ENCODE measurements around the gene ACSL1.

The ACSL1 gene

GRCh38 chr4:184804621-184805020, 21.1 kb downstream of the ACSL1 start:
- Histone ChIP-seq H3K27me3 (ENCODE audit: control insufficient read depth, insufficient read depth, low read length) (no peaks in the 10 kb centered on the region), H3K9me3 (ENCODE audit: control insufficient read depth, insufficient read depth, low read length) (no peaks in the 10 kb centered on the region), H3K4me3 (ENCODE audit: low read length) (no peak overlapping the region), H3K27ac (ENCODE audit: low read length) (no peak overlapping the region), H3K4me1 (ENCODE audit: control insufficient read depth, insufficient read depth, low read length) (peaks cover 4% of the 10 kb centered on the region; the same call in 1 of the 2 replicates), H3K36me3 (ENCODE audit: control insufficient read depth, insufficient read depth, low read length) (no peaks in the 10 kb centered on the region)
- WGBS (ENCODE audit: insufficient coverage, insufficient read length) = no CpG with 5 or more reads among the region's 5 CpGs
- no peak for DNase-seq (ENCODE audit: low read depth, low spot score)

GRCh38 chr4:184803874-184804273, 21.9 kb downstream of the ACSL1 start:
- no peaks in the 10 kb centered on the region for H3K9me3 ChIP-seq (ENCODE audit: control insufficient read depth, insufficient read depth, low read length)
- no peaks in the 10 kb centered on the region for H3K36me3 ChIP-seq (ENCODE audit: control insufficient read depth, insufficient read depth, low read length)
- H3K27me3 ChIP-seq (ENCODE audit: control insufficient read depth, insufficient read depth, low read length) = no peaks in the 10 kb centered on the region
- no peak overlapping the region for H3K4me3 ChIP-seq (ENCODE audit: low read length)
- H3K4me1 ChIP-seq (ENCODE audit: control insufficient read depth, insufficient read depth, low read length) = peaks cover 4% of the 10 kb centered on the region; the same call in 1 of the 2 replicates
- 100% methylated on average over 3 of the region's 4 CpGs for WGBS (ENCODE audit: insufficient coverage, insufficient read length)
- no peak overlapping the region for H3K27ac ChIP-seq (ENCODE audit: low read length)
- no peak for DNase-seq (ENCODE audit: low read depth, low spot score)

- DNase-seq (ENCODE audit: low read depth, low spot score) = no peak
- Histone ChIP-seq H3K27ac (ENCODE audit: low read length) (no peak overlapping the region), H3K36me3 (ENCODE audit: control insufficient read depth, insufficient read depth, low read length) (no peaks in the 10 kb centered on the region; the same call in 1 of the 2 replicates), H3K27me3 (ENCODE audit: control insufficient read depth, insufficient read depth, low read length) (no peaks in the 10 kb centered on the region), H3K4me3 (ENCODE audit: low read length) (no peak overlapping the region), H3K4me1 (ENCODE audit: control insufficient read depth, insufficient read depth, low read length) (peaks cover 4% of the 10 kb centered on the region; the same call in 1 of the 2 replicates), H3K9me3 (ENCODE audit: control insufficient read depth, insufficient read depth, low read length) (no peaks in the 10 kb centered on the region)
- no CpG with 5 or more reads among the region's 16 CpGs for WGBS (ENCODE audit: insufficient coverage, insufficient read length)
These were observed 22.6 kb downstream of the ACSL1 start for GRCh38 chr4:184803133-184803532.

GRCh38 chr4:184802697-184803015, 23.1 kb downstream of the ACSL1 start:
- no peak overlapping the region for H3K27ac ChIP-seq (ENCODE audit: low read length)
- no CpG with 5 or more reads among the region's 9 CpGs for WGBS (ENCODE audit: insufficient coverage, insufficient read length)

GRCh38 chr4:184801781-184802696, 23.7 kb downstream of the ACSL1 start:
- no peaks in the 10 kb centered on the region for H3K9me3 ChIP-seq (ENCODE audit: control insufficient read depth, insufficient read depth, low read length)
- H3K36me3 ChIP-seq (ENCODE audit: control insufficient read depth, insufficient read depth, low read length) = no peaks in the 10 kb centered on the region; the same call in 1 of the 2 replicates
- WGBS (ENCODE audit: insufficient coverage, insufficient read length) = no CpG with 5 or more reads among the region's 10 CpGs
- H3K27ac ChIP-seq (ENCODE audit: low read length) = no peak overlapping the region
- H3K27me3 ChIP-seq (ENCODE audit: control insufficient read depth, insufficient read depth, low read length) = no peaks in the 10 kb centered on the region
- no peak overlapping the region for H3K4me3 ChIP-seq (ENCODE audit: low read length)
- peaks cover 2% of the 10 kb centered on the region; the same call in 1 of the 2 replicates for H3K4me1 ChIP-seq (ENCODE audit: control insufficient read depth, insufficient read depth, low read length)
- no peak for DNase-seq (ENCODE audit: low read depth, low spot score)

More at GRCh38 chr4:184802697-184803015, 23.1 kb downstream of the ACSL1 start:
- no peak overlapping the region for H3K4me3 ChIP-seq (ENCODE audit: low read length)
- H3K36me3 ChIP-seq (ENCODE audit: control insufficient read depth, insufficient read depth, low read length) = no peaks in the 10 kb centered on the region; the same call in 1 of the 2 replicates
- no peaks in the 10 kb centered on the region for H3K27me3 ChIP-seq (ENCODE audit: control insufficient read depth, insufficient read depth, low read length)
- peaks cover 2% of the 10 kb centered on the region; the same call in 1 of the 2 replicates for H3K4me1 ChIP-seq (ENCODE audit: control insufficient read depth, insufficient read depth, low read length)
- no peaks in the 10 kb centered on the region for H3K9me3 ChIP-seq (ENCODE audit: control insufficient read depth, insufficient read depth, low read length)
- no peak for DNase-seq (ENCODE audit: low read depth, low spot score)

- Histone ChIP-seq H3K9me3 (ENCODE audit: control insufficient read depth, insufficient read depth, low read length) (no peaks in the 10 kb centered on the region), H3K4me1 (ENCODE audit: control insufficient read depth, insufficient read depth, low read length) (no peaks in the 10 kb centered on the region), H3K27me3 (ENCODE audit: control insufficient read depth, insufficient read depth, low read length) (no peaks in the 10 kb centered on the region), H3K4me3 (ENCODE audit: low read length) (no peak overlapping the region), H3K27ac (ENCODE audit: low read length) (no peak overlapping the region), H3K36me3 (ENCODE audit: control insufficient read depth, insufficient read depth, low read length) (no peaks in the 10 kb centered on the region; the same call in 1 of the 2 replicates)
- WGBS (ENCODE audit: insufficient coverage, insufficient read length) = no CpG with 5 or more reads among the region's 7 CpGs
- no peak for DNase-seq (ENCODE audit: low read depth, low spot score)
These were observed 27.3 kb downstream of the ACSL1 start for GRCh38 chr4:184798504-184798903.

GRCh38 chr4:184796906-184797305, 28.9 kb downstream of the ACSL1 start:
- Histone ChIP-seq H3K36me3 (ENCODE audit: control insufficient read depth, insufficient read depth, low read length) (no peaks in the 10 kb centered on the region; the same call in 1 of the 2 replicates), H3K4me3 (ENCODE audit: low read length) (no peak overlapping the region), H3K9me3 (ENCODE audit: control insufficient read depth, insufficient read depth, low read length) (no peaks in the 10 kb centered on the region), H3K27ac (ENCODE audit: low read length) (no peak overlapping the region), H3K27me3 (ENCODE audit: control insufficient read depth, insufficient read depth, low read length) (no peaks in the 10 kb centered on the region), H3K4me1 (ENCODE audit: control insufficient read depth, insufficient read depth, low read length) (0 out of 2 replicates have a peak, but pooled peaks cover 1% of the 10 kb centered on the region)
- DNase-seq (ENCODE audit: low read depth, low spot score) = no peak
- no CpG with 5 or more reads among the region's 9 CpGs for WGBS (ENCODE audit: insufficient coverage, insufficient read length)

- H3K27ac ChIP-seq (ENCODE audit: low read length) = no peak overlapping the region
- WGBS (ENCODE audit: insufficient coverage, insufficient read length) = no CpG with 5 or more reads among the region's 9 CpGs
- no peaks in the 10 kb centered on the region for H3K27me3 ChIP-seq (ENCODE audit: control insufficient read depth, insufficient read depth, low read length)
- H3K4me1 ChIP-seq (ENCODE audit: control insufficient read depth, insufficient read depth, low read length) = 0 out of 2 replicates have a peak, but pooled peaks cover 1% of the 10 kb centered on the region
- no peaks in the 10 kb centered on the region for H3K9me3 ChIP-seq (ENCODE audit: control insufficient read depth, insufficient read depth, low read length)
- no peak overlapping the region for H3K4me3 ChIP-seq (ENCODE audit: low read length)
- no peaks in the 10 kb centered on the region; the same call in 1 of the 2 replicates for H3K36me3 ChIP-seq (ENCODE audit: control insufficient read depth, insufficient read depth, low read length)
- DNase-seq (ENCODE audit: low read depth, low spot score) = no peak
These were observed 30.4 kb downstream of the ACSL1 start for GRCh38 chr4:184795214-184795844.

- no peaks in the 10 kb centered on the region; the same call in 1 of the 2 replicates for H3K36me3 ChIP-seq (ENCODE audit: control insufficient read depth, insufficient read depth, low read length)
- H3K27me3 ChIP-seq (ENCODE audit: control insufficient read depth, insufficient read depth, low read length) = no peaks in the 10 kb centered on the region
- 0 out of 2 replicates have a peak, but pooled peaks cover 1% of the 10 kb centered on the region for H3K4me1 ChIP-seq (ENCODE audit: control insufficient read depth, insufficient read depth, low read length)
- no peak overlapping the region for H3K27ac ChIP-seq (ENCODE audit: low read length)
- no peak for DNase-seq (ENCODE audit: low read depth, low spot score)
- no peaks in the 10 kb centered on the region for H3K9me3 ChIP-seq (ENCODE audit: control insufficient read depth, insufficient read depth, low read length)
- no CpG with 5 or more reads among the region's 5 CpGs for WGBS (ENCODE audit: insufficient coverage, insufficient read length)
- no peak overlapping the region for H3K4me3 ChIP-seq (ENCODE audit: low read length)
These were observed 31.3 kb downstream of the ACSL1 start for GRCh38 chr4:184794470-184794869.

GRCh38 chr4:184793735-184794355, 31.9 kb downstream of the ACSL1 start:
- Histone ChIP-seq H3K27ac (ENCODE audit: low read length) (no peak overlapping the region), H3K9me3 (ENCODE audit: control insufficient read depth, insufficient read depth, low read length) (no peaks in the 10 kb centered on the region), H3K4me1 (ENCODE audit: control insufficient read depth, insufficient read depth, low read length) (0 out of 2 replicates have a peak, but pooled peaks cover 1% of the 10 kb centered on the region), H3K36me3 (ENCODE audit: control insufficient read depth, insufficient read depth, low read length) (no peaks in the 10 kb centered on the region; the same call in 1 of the 2 replicates), H3K27me3 (ENCODE audit: control insufficient read depth, insufficient read depth, low read length) (no peaks in the 10 kb centered on the region), H3K4me3 (ENCODE audit: low read length) (no peak overlapping the region)
- DNase-seq (ENCODE audit: low read depth, low spot score) = no peak
- WGBS (ENCODE audit: insufficient coverage, insufficient read length) = no CpG with 5 or more reads among the region's 9 CpGs

All from iPS DF 6.9 (cell line).